HG03095 (cell line): ENCODE measurements around the gene PDCL2.

Source experiments
- ATAC-seq: cut with Tn5 transposase; IDR thresholded peaks from one replicate; pipeline ENCODE4 v1.9.1; 2021; ENCODE audit warnings: moderate library complexity; ENCODE audit not compliant: unreplicated experiment

Gene PDCL2

DNA sequence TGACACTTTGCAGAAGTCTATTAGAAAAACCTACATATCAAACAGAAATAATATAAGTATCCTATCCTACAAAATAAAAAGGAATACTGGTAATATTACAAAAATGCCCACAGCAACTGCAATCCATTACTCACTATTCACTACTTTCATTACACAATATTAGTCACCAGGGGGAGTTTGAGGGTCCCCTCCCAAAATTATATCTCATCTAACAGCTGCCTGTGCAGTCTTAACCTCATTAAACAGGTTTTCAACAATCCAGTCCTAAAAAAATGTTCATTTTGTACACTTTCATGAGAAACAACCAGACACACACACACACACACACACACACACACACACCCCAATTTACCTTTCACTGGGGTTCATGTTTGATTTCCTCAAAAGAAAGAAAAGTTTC is 48.2 kb downstream of the PDCL2 start:
- no peak for ATAC-seq

DNA sequence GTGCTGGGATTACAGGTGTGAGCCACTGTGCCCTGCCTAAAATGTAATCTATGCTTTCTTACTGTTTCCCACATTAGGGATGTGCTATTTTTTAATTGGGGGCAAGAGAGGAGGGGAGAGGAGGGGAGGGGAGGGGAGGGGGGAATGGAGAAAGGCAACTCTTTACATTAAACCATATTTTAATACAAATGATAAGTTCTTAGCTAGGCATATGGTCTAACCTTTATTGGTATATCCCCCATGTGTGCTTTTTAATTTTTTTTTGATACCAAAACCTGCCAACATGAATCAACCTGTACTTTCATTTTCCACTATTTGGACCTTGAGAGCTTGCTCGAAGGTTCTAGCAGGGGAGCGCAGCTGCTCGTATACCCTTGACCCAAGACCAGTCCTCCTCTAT is 51.8 kb downstream of the PDCL2 start:
- no peak for ATAC-seq

DNA sequence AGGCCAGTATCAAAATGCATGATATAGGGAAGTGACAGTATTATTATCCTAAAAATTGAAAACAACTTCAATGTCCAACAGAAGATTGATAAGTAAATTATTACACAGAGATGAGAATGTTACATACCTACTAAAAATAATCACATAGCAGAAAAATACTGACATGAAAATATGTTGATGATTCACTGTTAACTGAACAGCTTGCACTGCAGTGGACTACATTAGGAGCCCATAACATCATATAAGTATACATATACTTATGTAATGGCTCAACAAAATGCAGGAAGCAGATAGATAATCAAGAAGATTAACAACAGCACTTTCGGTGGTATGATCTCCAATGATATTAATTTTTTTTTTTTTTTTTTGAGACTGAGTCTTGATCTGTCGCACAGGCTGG is 52.4 kb downstream of the PDCL2 start:
- no peak for ATAC-seq

DNA sequence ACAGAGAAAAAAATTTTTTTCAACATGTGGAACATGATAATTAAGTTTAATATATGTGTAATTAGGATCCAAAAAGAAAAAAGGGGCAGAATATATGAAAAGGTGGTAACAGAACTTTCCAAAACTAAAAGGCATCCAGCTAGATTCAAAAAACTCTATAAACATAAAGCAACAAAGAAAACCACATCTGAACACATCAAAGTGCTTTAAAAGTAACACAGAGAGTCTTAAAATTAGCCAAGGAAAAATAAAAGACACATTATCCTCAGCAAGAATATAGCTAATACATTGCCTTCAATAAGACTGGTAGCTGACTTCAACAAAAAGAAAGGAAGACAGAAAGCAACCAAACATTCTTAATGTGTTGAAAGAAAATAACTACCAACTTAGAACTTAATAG is 53.5 kb downstream of the PDCL2 start:
- no peak for ATAC-seq

DNA sequence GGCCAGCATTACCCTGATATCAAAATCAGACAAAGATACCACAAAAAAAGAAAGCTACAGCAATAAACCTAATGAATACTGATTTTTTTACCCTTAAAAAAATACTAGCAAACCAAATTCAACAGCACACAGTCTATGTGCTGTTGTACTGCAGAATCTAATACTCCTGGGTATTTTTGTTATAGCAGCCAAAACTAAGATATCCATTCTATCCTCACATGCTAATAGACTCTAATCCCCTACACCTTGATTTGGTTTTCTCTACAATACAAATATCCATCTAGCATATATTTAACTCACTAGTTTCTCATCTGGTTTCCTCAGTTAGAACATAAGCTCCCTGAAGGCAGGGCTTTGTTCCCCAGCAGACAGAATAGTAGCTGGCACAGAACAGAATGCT is 57.7 kb downstream of the PDCL2 start:
- ATAC-seq: no peak

DNA sequence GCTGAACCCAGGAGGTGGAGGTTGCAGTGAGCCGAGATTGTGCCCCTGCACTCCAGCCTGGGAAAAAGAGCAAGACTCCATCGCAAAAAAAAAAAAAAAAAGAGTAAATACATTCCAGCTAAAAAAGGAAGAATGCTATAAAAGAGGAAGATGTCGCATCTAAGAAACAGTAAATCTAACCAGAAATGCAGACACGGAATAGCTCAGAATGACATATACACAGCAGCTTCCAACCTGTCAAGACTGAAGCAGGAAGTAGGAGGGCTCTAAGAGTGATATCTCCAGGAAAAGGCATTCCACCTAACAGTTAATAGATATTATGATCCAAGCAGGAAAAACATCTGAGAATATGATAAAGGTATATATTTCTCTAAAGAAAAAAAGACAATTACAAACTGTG is 61.4 kb downstream of the PDCL2 start:
- ATAC-seq: no peak

DNA sequence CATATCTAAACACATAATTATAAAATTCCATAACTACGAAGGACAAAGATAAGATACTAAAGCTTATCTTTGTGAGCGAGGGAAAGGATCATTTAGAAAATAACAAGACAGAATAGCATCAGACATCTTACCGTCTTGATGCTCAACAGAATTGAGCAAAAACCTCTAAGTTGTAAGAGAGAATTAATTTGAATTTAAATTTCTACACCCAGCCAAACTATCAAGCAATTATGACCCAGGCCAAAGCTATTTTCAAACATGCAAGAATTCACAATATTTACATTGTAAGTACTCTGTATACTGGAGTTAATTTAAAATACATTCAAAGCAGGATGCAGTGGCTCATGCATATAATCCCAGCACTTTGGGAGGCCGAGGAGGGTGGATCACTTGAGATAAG is 61.9 kb downstream of the PDCL2 start:
- ATAC-seq: no peak

DNA sequence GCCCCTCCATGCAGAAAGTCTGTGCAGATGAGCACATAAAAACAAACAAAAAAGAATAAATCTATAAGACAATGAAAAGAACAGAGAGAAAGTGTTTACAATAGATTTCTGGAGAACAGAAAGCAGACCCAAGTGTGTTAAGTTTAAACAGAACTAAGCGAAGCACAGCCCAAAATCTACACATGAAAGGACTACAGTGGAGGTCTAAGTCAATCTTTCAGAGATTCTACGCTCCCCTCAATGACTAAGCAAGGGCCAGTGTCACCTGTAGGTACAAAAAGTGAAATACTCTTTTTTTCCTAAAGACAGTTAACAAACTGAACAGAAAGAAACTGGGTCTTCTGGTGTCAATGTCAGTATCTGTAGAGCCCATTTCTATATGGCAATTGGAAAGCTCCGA is 63.6 kb downstream of the PDCL2 start:
- no peak for ATAC-seq

DNA sequence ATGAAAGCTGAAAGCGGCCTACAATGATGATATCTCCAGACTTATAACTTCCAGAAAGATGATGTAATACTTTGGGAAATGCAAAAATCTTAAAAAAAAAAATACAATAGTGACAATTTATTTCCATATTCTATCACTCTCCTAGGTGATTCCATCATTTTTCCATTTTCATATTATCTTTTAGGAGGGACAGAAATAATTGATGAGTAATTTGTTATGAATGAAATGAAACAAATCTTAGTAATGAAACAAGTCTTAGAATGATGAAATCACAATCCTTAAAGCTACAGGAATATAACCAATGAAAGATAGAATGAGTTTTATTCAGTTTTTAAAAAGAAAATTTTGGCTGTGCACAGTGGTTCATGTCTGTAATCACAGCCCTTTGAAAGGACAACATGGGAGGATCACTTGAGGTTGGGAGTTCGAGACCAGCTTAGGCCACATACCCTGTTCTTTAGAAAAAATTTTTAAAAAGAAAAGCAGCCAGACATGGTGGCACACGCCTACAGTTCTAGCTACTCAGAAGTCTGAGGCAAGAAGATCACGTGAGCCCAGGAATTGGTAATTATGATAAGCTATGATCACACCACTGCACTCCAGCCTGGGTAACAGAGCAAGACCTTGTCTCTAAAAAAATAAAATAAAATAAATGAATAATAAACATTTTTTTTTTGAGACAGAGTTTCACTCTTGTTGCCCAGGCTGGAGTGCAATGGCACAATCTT is 67.0 kb downstream of the PDCL2 start:
- no peak for ATAC-seq

DNA sequence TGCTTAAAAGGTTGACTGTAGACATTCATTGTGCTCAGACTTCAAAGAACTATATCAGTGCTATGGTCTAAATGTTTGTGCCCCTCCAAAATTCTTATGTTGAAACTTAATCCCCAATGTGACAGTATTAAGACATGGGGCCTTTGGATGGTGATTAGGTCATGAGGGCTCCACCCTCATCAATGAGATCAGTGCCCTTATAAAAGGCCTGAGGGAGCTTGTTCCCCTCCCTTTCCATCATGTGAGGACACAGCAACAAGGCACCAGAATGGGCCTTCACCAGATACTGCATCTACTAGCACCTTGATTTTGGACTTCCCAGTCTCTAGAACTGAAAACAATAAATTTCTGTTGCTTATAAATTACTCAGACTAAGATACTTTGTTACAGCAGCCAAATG is 73.6 kb downstream of the PDCL2 start:
- ATAC-seq: no peak

DNA sequence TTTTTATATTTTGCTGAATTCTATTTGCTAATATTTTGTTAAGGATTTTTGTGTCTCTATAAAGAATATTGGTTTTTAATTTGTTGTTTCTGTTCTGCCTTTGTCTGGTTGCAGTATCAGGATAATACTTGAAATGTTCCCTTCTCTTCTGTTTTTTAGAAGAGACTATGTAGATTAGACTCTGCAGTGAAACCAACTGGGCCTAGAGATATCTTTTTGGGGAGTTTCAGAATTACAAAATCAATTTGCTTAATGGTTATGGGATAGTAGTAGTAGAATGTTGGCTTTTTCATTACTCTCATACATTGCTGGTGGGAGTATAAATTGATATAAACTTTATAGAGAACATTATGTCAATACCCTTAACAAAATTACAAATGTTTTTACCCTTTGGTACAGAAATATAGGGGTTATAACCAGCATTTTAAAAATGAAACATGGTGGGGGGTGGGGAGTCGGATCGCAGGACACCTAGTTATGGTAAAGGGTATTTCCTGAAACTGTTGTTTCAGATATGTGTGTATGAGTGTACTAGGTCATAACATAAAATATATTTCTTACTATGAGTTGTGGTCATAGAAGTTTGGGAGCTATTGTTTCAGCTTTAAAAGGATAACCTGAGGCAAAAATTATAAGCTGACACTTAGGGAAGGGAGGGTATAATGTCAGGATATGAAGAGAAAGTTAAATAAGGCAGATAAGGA is 74.4 kb downstream of the PDCL2 start:
- peak; percentile 83 for ATAC-seq

DNA sequence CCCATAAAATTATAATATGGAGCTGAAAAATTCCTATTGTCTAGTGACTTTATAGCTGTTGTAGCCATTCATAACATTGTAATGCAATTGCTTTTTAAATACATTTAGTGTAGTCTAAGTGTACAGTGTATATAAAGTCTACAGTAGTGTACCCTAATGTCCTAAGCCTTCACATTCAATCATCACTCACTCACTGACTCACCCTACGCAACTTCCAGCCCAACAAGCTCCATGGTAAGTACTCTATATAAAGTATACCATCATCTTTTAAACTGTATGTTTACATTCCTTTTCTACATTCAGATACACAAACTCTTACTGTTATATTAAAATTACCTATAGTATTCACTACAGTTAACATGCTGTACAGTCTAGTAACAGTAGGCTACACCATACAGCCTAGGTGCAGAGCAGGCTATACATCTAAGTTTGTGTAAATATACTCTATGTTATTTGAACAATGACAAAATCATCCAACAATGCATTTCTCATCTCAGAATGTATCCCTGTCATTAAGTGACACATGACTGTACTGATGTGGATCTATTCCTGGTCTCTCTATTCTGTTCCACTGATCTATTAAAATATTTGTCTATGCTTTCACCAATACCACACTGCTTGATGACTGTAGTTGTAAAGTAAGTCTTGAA is 79.0 kb downstream of the PDCL2 start:
- no peak for ATAC-seq

DNA sequence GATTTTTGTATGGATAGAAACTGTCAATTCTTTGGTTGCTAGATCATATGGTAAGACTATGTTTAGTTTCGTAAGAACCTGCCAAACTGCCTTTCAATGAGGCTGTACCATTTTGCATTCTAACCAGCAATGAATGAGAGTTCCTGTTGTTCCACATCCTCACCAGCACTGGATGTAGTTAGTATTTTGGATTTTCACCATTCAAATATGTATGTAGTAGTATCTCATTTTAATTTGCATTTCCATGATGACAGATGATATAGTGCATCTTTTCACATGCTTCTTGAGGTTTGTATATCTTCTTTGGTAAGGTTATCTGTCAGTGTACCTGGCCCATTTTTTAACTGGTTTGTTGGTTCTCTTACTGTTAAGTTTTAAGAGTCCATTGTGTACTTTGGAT is 80.0 kb downstream of the PDCL2 start:
- no peak for ATAC-seq

DNA sequence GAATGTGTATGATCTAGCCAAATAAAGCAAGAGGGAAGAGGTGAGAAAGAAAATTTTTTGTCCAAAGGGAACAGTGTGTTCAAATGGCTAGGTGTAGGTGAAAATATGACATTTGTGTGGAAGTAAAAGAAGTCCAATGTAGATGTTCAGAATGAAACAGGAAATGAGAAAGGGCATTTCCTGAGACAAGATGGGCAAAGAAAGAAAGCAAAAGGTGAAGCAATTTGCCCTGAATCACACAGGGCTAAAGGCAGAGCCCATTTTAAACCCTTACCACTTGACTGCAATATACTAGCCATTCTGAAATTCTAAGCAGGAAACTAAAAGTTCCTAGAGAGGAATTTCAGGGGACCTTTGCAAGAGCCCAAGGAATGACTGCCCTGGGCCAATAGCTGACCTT is 81.4 kb downstream of the PDCL2 start:
- ATAC-seq: no peak

DNA sequence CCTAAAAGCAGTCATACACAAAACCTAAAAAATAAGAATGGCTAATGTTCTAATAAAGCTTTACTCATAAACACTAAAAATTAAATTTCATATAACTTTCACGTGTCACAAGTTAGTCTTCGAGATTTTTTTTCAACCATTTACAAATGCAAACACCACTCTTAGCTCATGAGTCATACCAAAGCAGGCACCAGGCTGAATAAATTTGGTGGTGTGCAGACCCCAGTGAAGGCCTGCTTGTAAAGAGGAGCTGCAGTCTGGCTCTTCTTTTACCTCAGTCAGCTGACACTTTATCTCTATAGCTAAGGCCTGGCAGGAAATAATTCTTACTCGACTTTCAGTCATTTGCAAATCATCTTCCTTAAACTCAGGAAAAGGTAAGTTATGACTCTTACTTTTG is 82.8 kb downstream of the PDCL2 start:
- ATAC-seq: no peak

DNA sequence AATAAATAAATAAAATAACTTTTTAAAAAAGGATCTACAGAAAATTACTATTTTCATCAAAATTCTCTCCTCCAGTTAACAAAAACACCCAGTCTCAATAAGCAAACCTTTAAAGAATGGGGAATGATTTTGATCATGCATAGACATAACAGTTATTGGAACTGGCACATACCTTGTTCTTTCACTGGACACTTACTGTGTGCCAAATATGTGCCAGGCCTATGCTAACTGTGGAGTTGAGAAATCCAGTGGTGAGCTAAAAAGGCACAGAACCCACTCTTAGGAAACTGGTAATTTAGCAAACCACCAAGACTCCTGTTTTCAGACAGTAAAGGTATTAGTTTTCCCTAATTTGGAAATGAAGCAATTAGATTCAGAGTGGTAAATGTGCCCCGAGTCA is 84.4 kb downstream of the PDCL2 start:
- ATAC-seq: no peak
